Effector CD8-positive, alpha-beta T cell (primary cell): Measurements from ENCODE around the gene KCNN2.
"Not testable (repeated sequence)": the region's sequence is repeated elsewhere in the genome, so short reads cannot be mapped to it uniquely, and the experiment has no call there.

ENCODE experiments used
- DNase-seq: peaks from one replicate; lab custom pipeline; 2025; lab: John Stamatoyannopoulos, UW

KCNN2 gene

GRCh38 chr5:114419959-114420358 is 58.1 kb downstream of the KCNN2 start:
- DNase-seq, result no peak

- DNase-seq, result no peak
Measured at GRCh38 chr5:114427204-114427603, 65.3 kb downstream of the KCNN2 start.

- DNase-seq, result no peak
Measured at GRCh38 chr5:114430532-114430931, 68.7 kb downstream of the KCNN2 start.

GRCh38 chr5:114432684-114433083 is 70.8 kb downstream of the KCNN2 start:
- not testable (repeated sequence) for DNase-seq

GRCh38 chr5:114434396-114435219 is 72.7 kb downstream of the KCNN2 start:
- DNase-seq, result no peak

GRCh38 chr5:114435220-114435481 is 73.3 kb downstream of the KCNN2 start:
- DNase-seq, result no peak

GRCh38 chr5:114435885-114436299 is 74.0 kb downstream of the KCNN2 start:
- DNase-seq, result no peak

GRCh38 chr5:114437936-114438335 is 76.1 kb downstream of the KCNN2 start:
- no peak for DNase-seq

GRCh38 chr5:114438471-114438870 is 76.6 kb downstream of the KCNN2 start:
- DNase-seq, result no peak

- DNase-seq, result no peak
Measured at GRCh38 chr5:114447084-114447773, 85.4 kb downstream of the KCNN2 start.

- DNase-seq, result no peak
Measured at GRCh38 chr5:114448481-114448880, 86.6 kb downstream of the KCNN2 start.

- DNase-seq, result no peak
Measured at GRCh38 chr5:114449860-114450421, 88.1 kb downstream of the KCNN2 start.

GRCh38 chr5:114450437-114450836 is 88.6 kb downstream of the KCNN2 start:
- no peak for DNase-seq

GRCh38 chr5:114458726-114459125 is 96.9 kb downstream of the KCNN2 start:
- DNase-seq, result no peak

GRCh38 chr5:114467171-114467570 is 105.3 kb downstream of the KCNN2 start:
- DNase-seq, result no peak

- DNase-seq, result no peak
Measured at GRCh38 chr5:114467729-114468128, 105.9 kb downstream of the KCNN2 start.

GRCh38 chr5:114469372-114469771 is 107.5 kb downstream of the KCNN2 start:
- DNase-seq, result no peak

- no peak for DNase-seq
Measured at GRCh38 chr5:114471529-114471928, 109.7 kb downstream of the KCNN2 start.

- DNase-seq, result no peak
Measured at GRCh38 chr5:114473541-114473940, 111.7 kb downstream of the KCNN2 start.

- DNase-seq, result no peak
Measured at GRCh38 chr5:114477816-114478334, 116.0 kb downstream of the KCNN2 start.

GRCh38 chr5:114500756-114501155 is 138.9 kb downstream of the KCNN2 start:
- no peak for DNase-seq

- no peak for DNase-seq
Measured at GRCh38 chr5:114504560-114504959, 142.7 kb downstream of the KCNN2 start.

- DNase-seq, result no peak
Measured at GRCh38 chr5:114524221-114524620, 162.4 kb downstream of the KCNN2 start.
